Measurements from ENCODE around the gene STK39.

The STK39 gene

DNA sequence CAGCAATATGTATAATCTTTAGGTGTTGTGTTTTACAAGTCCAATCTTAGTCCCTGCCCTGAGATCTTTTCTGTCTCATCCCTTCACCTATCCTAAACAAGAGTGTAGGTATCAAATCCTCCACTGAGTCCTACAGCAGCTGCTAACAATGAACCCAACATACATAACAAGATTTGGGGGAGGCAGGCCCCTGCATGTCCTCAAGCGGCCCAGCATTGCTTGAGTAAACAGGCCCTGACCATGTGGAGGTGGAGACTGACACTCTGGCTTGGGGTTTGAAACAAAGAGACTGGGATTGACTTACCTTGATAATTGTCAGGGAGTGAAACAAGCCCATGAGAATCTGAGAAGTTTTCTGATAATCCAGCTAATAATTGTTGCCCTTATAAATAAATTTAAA lies 213.4 kb downstream of the STK39 start:
- Histone ChIP-seq H4K20me1 (ENCODE audit: insufficient read depth) (no peaks in the 10 kb centered on the region), H3K79me2 (ENCODE audit: insufficient read depth, low read depth) (no peaks in the 10 kb centered on the region), H2AFZ (ENCODE audit: low read depth) (no peak overlapping the region), H3K4me2 (no peak overlapping the region), H3K27ac (no peak overlapping the region), H3K4me1 (ENCODE audit: low read depth, poor library complexity, severe bottlenecking) (peaks cover 16% of the 10 kb centered on the region), H3K9ac (no peak overlapping the region), H3K36me3 (ENCODE audit: insufficient read depth) (no peaks in the 10 kb centered on the region), H3K27me3 (ENCODE audit: insufficient read depth, low read depth) (no peaks in the 10 kb centered on the region), H3K4me3 (IDR thresholded peaks at IDR 0.05; ENCODE audit: insufficient read depth, low read depth, low read length) (no peak overlapping the region)
- TF ChIP-seq, protein P1, sequence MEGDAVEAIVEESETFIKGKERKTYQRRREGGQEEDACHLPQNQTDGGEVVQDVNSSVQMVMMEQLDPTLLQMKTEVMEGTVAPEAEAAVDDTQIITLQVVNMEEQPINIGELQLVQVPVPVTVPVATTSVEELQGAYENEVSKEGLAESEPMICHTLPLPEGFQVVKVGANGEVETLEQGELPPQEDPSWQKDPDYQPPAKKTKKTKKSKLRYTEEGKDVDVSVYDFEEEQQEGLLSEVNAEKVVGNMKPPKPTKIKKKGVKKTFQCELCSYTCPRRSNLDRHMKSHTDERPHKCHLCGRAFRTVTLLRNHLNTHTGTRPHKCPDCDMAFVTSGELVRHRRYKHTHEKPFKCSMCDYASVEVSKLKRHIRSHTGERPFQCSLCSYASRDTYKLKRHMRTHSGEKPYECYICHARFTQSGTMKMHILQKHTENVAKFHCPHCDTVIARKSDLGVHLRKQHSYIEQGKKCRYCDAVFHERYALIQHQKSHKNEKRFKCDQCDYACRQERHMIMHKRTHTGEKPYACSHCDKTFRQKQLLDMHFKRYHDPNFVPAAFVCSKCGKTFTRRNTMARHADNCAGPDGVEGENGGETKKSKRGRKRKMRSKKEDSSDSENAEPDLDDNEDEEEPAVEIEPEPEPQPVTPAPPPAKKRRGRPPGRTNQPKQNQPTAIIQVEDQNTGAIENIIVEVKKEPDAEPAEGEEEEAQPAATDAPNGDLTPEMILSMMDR (conservative IDR thresholded peaks at IDR 0.05; ENCODE audit: low read depth, low read length), result no peak

DNA sequence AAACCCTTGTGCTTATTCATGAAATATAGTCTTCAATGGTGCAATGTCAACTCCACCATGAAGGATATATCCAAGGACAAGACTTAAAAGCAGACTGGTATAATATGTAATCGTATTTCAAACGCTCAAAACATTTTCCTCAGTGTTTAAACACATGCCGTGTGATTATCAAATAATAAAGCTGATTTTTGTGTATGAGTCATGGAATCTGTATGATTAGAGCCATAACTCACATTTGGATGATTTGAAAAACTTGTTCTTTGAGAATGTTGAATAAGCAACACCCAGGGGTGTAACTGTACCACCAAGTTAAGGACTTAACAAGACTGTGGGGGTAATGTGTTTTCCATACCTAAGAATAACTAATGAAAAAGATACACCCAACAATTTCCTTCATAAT lies 215.3 kb downstream of the STK39 start:
- no peak overlapping the region for H3K27ac ChIP-seq
- no peaks in the 10 kb centered on the region for H3K27me3 ChIP-seq (ENCODE audit: insufficient read depth, low read depth)

DNA sequence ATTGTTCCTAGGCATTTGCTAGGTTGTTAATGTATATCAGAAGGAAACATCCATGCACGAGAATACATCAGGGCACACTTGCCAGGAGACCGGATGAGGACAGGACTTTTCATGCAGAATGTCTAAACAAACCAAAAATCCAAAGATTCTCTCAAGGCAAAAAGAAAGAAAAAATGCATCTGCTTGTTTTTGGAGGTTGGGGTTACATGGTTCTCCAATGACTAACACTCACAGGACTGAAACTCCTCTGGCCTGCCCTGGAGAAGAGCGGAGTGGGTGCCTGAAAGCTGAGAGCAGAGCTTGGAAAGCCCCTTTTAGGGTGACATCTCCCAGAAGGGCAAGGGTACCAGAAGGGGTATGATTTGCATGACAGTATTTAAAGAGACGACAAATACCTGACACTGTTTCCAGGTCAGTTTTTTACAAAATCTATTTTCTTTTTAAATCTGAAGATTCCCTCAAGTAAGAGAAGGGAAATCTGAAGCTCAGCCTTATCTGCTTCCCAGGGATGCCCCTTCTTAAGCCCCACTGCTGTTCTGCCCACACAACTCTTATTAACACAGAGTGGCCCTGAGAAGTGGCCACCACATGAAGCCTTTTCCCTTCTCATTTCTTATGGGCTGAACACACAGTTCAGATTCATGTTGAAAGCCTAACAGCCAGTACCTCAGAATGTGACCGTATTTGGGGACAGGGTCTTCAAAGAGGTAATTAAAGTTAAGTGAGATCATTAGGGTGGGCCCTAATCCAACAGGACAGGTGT lies 216.4 kb downstream of the STK39 start:
- no peaks in the 10 kb centered on the region for H3K79me2 ChIP-seq (ENCODE audit: insufficient read depth, low read depth)
- H3K4me2 ChIP-seq, result peak overlapping the region; percentile 56
- H3K4me1 ChIP-seq (ENCODE audit: low read depth, poor library complexity, severe bottlenecking), result peaks cover 16% of the 10 kb centered on the region
- H3K27me3 ChIP-seq (ENCODE audit: insufficient read depth, low read depth), result no peaks in the 10 kb centered on the region
- H3K27ac ChIP-seq, result peak overlapping the region; percentile 20; the same call in 1 of the 2 replicates
- H2AFZ ChIP-seq (ENCODE audit: low read depth), result no peak overlapping the region
- no peak overlapping the region for H3K9ac ChIP-seq
- H3K36me3 ChIP-seq (ENCODE audit: insufficient read depth), result no peaks in the 10 kb centered on the region
- no peaks in the 10 kb centered on the region for H4K20me1 ChIP-seq (ENCODE audit: insufficient read depth)
- TF ChIP-seq, protein P1 (conservative IDR thresholded peaks at IDR 0.05; ENCODE audit: low read depth, low read length), result no peak
- no peak overlapping the region for H3K4me3 ChIP-seq (IDR thresholded peaks at IDR 0.05; ENCODE audit: insufficient read depth, low read depth, low read length)

More for the DNA sequence above, 215.3 kb downstream of the STK39 start:
- TF ChIP-seq, protein P1 (conservative IDR thresholded peaks at IDR 0.05; ENCODE audit: low read depth, low read length), result no peak
- H2AFZ ChIP-seq (ENCODE audit: low read depth), result no peak overlapping the region
- H4K20me1 ChIP-seq (ENCODE audit: insufficient read depth), result no peaks in the 10 kb centered on the region
- 0 out of 2 replicates have a peak overlapping the region, but pooled peaks have one; percentile 56 for H3K4me2 ChIP-seq
- no peaks in the 10 kb centered on the region for H3K79me2 ChIP-seq (ENCODE audit: insufficient read depth, low read depth)
- H3K36me3 ChIP-seq (ENCODE audit: insufficient read depth), result no peaks in the 10 kb centered on the region
- peaks cover 16% of the 10 kb centered on the region for H3K4me1 ChIP-seq (ENCODE audit: low read depth, poor library complexity, severe bottlenecking)
- no peak overlapping the region for H3K9ac ChIP-seq
- no peak overlapping the region for H3K4me3 ChIP-seq (IDR thresholded peaks at IDR 0.05; ENCODE audit: insufficient read depth, low read depth, low read length)

DNA sequence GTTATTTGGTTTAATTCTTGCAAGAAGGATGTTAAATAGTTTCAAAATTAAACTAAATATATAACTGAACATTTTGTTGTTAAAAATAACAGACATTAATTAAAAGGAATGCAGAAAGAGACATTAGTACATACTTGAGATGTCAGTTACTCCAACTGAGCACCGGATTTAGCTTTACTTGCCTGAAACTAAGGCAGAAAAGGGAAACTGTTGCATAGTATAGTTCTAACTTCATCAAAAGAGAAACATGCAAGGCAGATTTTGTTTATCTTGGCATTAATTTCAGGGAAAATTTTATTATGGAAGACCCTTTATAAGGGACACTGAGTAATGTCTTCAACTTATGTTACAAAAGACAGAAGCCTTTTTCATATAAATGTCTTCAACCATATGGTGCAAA lies 218.3 kb downstream of the STK39 start:
- no peak overlapping the region for H3K4me2 ChIP-seq
- H3K36me3 ChIP-seq (ENCODE audit: insufficient read depth), result no peaks in the 10 kb centered on the region

More for the DNA sequence above, 218.3 kb downstream of the STK39 start:
- Histone ChIP-seq H3K9ac (no peak overlapping the region), H3K4me3 (IDR thresholded peaks at IDR 0.05; ENCODE audit: insufficient read depth, low read depth, low read length) (no peak overlapping the region), H3K27ac (no peak overlapping the region), H3K4me1 (ENCODE audit: low read depth, poor library complexity, severe bottlenecking) (peaks cover 16% of the 10 kb centered on the region), H2AFZ (ENCODE audit: low read depth) (no peak overlapping the region), H4K20me1 (ENCODE audit: insufficient read depth) (no peaks in the 10 kb centered on the region), H3K27me3 (ENCODE audit: insufficient read depth, low read depth) (no peaks in the 10 kb centered on the region), H3K79me2 (ENCODE audit: insufficient read depth, low read depth) (no peaks in the 10 kb centered on the region)
- TF ChIP-seq, protein P1 (conservative IDR thresholded peaks at IDR 0.05; ENCODE audit: low read depth, low read length), result no peak

Measured in KMS-11 (cell line).